Measurements from ENCODE around the gene RNF151.

Gene RNF151

DNA sequence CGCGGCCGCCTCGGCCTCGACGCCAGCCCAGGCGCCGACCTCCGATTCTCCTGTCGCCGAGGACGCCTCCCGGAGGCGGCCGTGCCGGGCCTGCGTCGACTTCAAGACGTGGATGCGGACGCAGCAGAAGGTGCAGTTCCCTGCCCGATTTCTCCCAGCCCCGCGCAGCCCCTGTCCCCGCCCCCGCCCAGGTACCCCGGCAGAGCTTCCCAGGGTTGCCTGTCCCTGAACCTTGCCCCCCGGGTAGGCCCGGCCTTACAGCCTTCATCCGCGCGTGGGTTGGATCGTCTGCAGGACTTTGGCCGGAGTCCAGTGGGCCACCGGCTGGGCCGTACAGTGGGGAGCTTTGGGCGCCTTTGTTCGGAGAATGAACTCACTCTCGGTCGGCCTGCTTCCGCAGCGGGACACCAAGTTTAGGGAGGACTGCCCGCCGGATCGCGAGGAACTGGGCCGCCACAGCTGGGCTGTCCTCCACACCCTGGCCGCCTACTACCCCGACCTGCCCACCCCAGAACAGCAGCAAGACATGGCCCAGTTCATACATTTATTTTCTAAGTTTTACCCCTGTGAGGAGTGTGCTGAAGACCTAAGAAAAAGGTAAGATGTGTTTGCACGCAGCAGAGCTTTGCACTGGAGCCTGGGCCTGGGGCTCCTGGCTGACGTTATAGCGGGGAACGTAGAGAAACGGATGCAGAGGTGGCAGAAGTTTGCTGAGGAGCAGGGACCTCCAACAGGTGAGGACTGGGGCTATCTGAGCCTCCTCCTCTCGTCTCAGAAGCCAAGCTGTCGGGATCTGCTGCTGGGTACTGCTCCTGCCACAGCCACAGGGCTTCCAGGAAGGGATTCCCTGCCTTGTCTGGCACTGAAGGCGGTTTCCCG, 17.9 kb downstream of the RNF151 start:
- Histone ChIP-seq H3K18ac (ENCODE audit: low read length) (peak overlapping the region; percentile 72), H2AK5ac (ENCODE audit: low read length) (no peak overlapping the region), H3K9ac (ENCODE audit: low read length) (peak overlapping the region; percentile 91), H3K79me1 (ENCODE audit: low read length) (peaks cover 10% of the 10 kb centered on the region), H3K4me1 (ENCODE audit: control insufficient read depth, low read depth, low read length) (peaks cover 5% of the 10 kb centered on the region), H3K56ac (ENCODE audit: low read length) (peak overlapping the region; percentile 96), H3K36me3 (ENCODE audit: control insufficient read depth, insufficient read depth, low read length) (peaks cover 3% of the 10 kb centered on the region), H3K4ac (ENCODE audit: low read depth, low read length) (peak overlapping the region; percentile 61), H2BK120ac (ENCODE audit: low read depth, low read length) (no peak overlapping the region), H2BK5ac (ENCODE audit: low read length) (no peak overlapping the region), H3K4me2 (ENCODE audit: low read length) (peak overlapping the region; percentile 43), H3K4me3 (ENCODE audit: low read length) (peak overlapping the region; percentile 78), H3K79me2 (ENCODE audit: control insufficient read depth, insufficient read depth, low read length) (peaks cover 2% of the 10 kb centered on the region), H2BK15ac (replicated peaks; ENCODE audit: low read depth) (no peak overlapping the region), H3K27me3 (ENCODE audit: insufficient read depth, low read length, poor library complexity) (peaks cover 9% of the 10 kb centered on the region), H4K5ac (ENCODE audit: low read length) (no peak overlapping the region), H3K23ac (ENCODE audit: low read length) (no peak overlapping the region), H4K8ac (ENCODE audit: low read depth, low read length) (no peak overlapping the region), H3K27ac (ENCODE audit: low read depth, low read length) (peak overlapping the region; percentile 64)
- no peak for DNase-seq
- no CpG with 5 or more reads among the region's 58 CpGs for WGBS (ENCODE audit: extremely low coverage, insufficient coverage, low lambda C conversion rate)

DNA sequence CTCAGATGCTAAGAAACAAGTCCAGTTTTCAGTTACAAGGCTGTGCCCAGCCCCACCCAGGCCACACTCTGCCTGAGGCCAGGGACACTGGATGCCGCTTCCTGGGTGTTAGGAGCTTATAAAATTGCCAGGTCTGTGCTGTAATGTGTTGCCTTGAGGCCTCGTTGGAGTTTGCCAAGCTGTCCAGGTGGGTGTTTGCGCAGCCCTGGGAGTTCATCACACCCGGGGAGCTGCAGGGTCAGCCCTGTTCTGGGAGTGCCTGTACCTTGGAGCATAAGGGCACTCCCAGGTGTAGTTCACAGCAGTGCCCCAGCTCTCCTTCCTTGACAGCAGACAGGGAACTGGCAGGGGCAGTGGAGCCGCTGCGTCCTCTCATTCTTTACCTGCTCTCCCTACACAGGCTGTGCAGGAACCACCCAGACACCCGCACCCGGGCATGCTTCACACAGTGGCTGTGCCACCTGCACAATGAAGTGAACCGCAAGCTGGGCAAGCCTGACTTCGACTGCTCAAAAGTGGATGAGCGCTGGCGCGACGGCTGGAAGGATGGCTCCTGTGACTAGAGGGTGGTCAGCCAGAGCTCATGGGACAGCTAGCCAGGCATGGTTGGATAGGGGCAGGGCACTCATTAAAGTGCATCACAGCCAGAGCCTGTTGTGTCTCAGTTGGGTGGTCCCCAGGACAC, 19.0 kb downstream of the RNF151 start:
- Histone ChIP-seq H3K79me2 (ENCODE audit: control insufficient read depth, insufficient read depth, low read length) (peaks cover 2% of the 10 kb centered on the region), H4K8ac (ENCODE audit: low read depth, low read length) (no peak overlapping the region), H3K36me3 (ENCODE audit: control insufficient read depth, insufficient read depth, low read length) (peaks cover 3% of the 10 kb centered on the region), H3K4me3 (ENCODE audit: low read length) (no peak overlapping the region), H3K4me1 (ENCODE audit: control insufficient read depth, low read depth, low read length) (peaks cover 5% of the 10 kb centered on the region), H2AK5ac (ENCODE audit: low read length) (no peak overlapping the region), H3K18ac (ENCODE audit: low read length) (no peak overlapping the region), H3K79me1 (ENCODE audit: low read length) (peaks cover 10% of the 10 kb centered on the region), H2BK120ac (ENCODE audit: low read depth, low read length) (no peak overlapping the region), H3K4me2 (ENCODE audit: low read length) (no peak overlapping the region), H3K23ac (ENCODE audit: low read length) (no peak overlapping the region), H3K27me3 (ENCODE audit: insufficient read depth, low read length, poor library complexity) (peaks cover 8% of the 10 kb centered on the region), H3K4ac (ENCODE audit: low read depth, low read length) (no peak overlapping the region), H3K56ac (ENCODE audit: low read length) (no peak overlapping the region), H3K27ac (ENCODE audit: low read depth, low read length) (no peak overlapping the region), H2BK5ac (ENCODE audit: low read length) (no peak overlapping the region), H3K9ac (ENCODE audit: low read length) (peak overlapping the region; percentile 91), H2BK15ac (replicated peaks; ENCODE audit: low read depth) (no peak overlapping the region), H4K5ac (ENCODE audit: low read length) (no peak overlapping the region)
- DNase-seq, result no peak
- WGBS (ENCODE audit: extremely low coverage, insufficient coverage, low lambda C conversion rate), result no CpG with 5 or more reads among the region's 14 CpGs

DNA sequence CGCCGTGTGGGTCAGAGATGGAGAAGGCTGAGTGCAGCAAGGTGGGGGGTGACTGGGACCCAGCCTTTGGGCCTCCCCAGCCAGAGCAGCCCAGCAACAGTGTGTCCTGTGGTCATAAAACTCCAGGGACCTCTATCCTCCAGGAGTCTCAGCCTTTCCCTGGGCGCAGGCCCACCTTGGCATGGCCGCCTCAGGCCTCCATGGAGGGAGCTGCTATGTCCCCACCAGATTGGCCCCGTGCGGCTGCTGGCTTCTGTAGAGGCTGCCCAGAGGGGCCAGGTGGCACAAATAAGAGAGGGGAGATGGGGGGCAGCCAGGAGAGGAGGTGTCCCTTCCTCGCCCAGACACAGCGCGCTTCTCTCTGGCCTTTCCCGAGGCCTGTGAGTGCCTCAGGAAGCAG, 20.5 kb downstream of the RNF151 start:
- H3K79me2 ChIP-seq (ENCODE audit: control insufficient read depth, insufficient read depth, low read length), result peaks cover 2% of the 10 kb centered on the region
- no peak overlapping the region for H2BK5ac ChIP-seq (ENCODE audit: low read length)
- H3K27ac ChIP-seq (ENCODE audit: low read depth, low read length), result no peak overlapping the region
- no peak overlapping the region for H4K5ac ChIP-seq (ENCODE audit: low read length)
- peaks cover 5% of the 10 kb centered on the region for H3K4me1 ChIP-seq (ENCODE audit: control insufficient read depth, low read depth, low read length)
- H3K18ac ChIP-seq (ENCODE audit: low read length), result no peak overlapping the region
- no peak overlapping the region for H3K4ac ChIP-seq (ENCODE audit: low read depth, low read length)
- H3K9ac ChIP-seq (ENCODE audit: low read length), result no peak overlapping the region
- no peak for DNase-seq
- H4K8ac ChIP-seq (ENCODE audit: low read depth, low read length), result no peak overlapping the region
- no peak overlapping the region for H3K4me2 ChIP-seq (ENCODE audit: low read length)
- no CpG with 5 or more reads among the region's 10 CpGs for WGBS (ENCODE audit: extremely low coverage, insufficient coverage, low lambda C conversion rate)
- H2BK15ac ChIP-seq (replicated peaks; ENCODE audit: low read depth), result no peak overlapping the region
- H3K79me1 ChIP-seq (ENCODE audit: low read length), result peaks cover 10% of the 10 kb centered on the region
- no peak overlapping the region for H2BK120ac ChIP-seq (ENCODE audit: low read depth, low read length)
- H2AK5ac ChIP-seq (ENCODE audit: low read length), result no peak overlapping the region
- no peak overlapping the region for H3K56ac ChIP-seq (ENCODE audit: low read length)
- H3K27me3 ChIP-seq (ENCODE audit: insufficient read depth, low read length, poor library complexity), result peaks cover 3% of the 10 kb centered on the region
- peaks cover 3% of the 10 kb centered on the region for H3K36me3 ChIP-seq (ENCODE audit: control insufficient read depth, insufficient read depth, low read length)
- H3K4me3 ChIP-seq (ENCODE audit: low read length), result no peak overlapping the region
- H3K23ac ChIP-seq (ENCODE audit: low read length), result no peak overlapping the region

DNA sequence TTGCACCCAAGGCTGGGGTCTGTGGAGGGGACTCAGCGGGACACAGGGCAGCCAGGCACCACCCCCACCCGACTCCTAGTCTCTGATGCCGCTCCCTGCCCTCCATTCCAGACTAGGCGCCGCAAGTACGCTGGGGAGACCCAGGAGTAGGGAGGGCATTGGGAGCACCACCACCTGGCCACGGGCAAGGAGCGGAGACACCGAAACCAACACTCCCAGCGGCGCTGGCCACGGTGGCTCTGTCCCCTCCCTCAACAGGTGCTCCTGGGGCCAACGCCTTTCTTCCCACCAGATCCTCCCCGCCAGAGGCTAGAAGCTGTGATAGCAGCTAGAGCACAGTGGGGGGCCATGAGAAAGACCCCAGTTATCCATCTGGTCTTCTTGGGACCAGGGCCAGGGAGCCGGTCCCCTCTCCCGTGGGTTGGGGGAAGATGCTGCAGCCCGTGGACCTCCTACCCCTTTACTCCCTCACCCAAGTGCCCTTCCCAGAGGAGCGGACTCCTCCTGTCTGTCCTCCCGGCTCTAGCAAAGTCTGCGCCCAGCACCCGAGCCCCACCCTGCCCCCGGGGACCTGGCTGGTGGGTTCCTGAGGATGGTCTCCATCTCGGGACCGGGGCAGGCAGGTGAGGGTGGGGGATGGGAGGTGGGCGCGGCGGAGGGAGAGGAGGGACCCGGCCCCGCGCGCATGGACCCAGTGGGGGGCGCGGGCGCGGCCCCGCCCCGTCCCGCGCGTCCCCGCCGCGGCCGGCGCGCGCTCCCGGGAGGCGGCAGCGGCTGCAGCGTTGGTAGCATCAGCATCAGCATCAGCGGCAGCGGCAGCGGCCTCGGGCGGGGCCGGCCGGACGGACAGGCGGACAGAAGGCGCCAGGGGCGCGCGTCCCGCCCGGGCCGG, 22.8 kb downstream of the RNF151 start, which contains the start of gene SYNGR3:
Gene SYNGR3, plus strand, starts transcription at position 762 of the 892 bp plus-strand sequence. CDS start 133 bp downstream, outside the sequence.
- no peak within 1 kb of the TSS for H3K23ac ChIP-seq (ENCODE audit: low read length)
- H3K27ac ChIP-seq (ENCODE audit: low read depth, low read length), result no peak within 1 kb of the TSS
- H4K8ac ChIP-seq (ENCODE audit: low read depth, low read length), result no peak within 1 kb of the TSS
- H3K9ac ChIP-seq (ENCODE audit: low read length), result peak within 1 kb of the TSS; percentile 59
- H3K79me1 ChIP-seq (ENCODE audit: low read length), result peaks cover 10% of the 10 kb centered on the region
- peak within 1 kb of the TSS; percentile 81 for H3K4me2 ChIP-seq (ENCODE audit: low read length)
- peak within 1 kb of the TSS; percentile 34 for H3K4me3 ChIP-seq (ENCODE audit: low read length)
- peaks cover 3% of the 10 kb centered on the region for H3K36me3 ChIP-seq (ENCODE audit: control insufficient read depth, insufficient read depth, low read length)
- peak; percentile 39 for DNase-seq
- H3K79me2 ChIP-seq (ENCODE audit: control insufficient read depth, insufficient read depth, low read length), result peaks cover 2% of the 10 kb centered on the region
- peaks cover 2% of the 10 kb centered on the region for H3K4me1 ChIP-seq (ENCODE audit: control insufficient read depth, low read depth, low read length)
- H2BK5ac ChIP-seq (ENCODE audit: low read length), result no peak within 1 kb of the TSS
- H4K5ac ChIP-seq (ENCODE audit: low read length), result no peak within 1 kb of the TSS
- peak within 1 kb of the TSS; percentile 83 for H3K56ac ChIP-seq (ENCODE audit: low read length)
- peaks cover 3% of the 10 kb centered on the region for H3K27me3 ChIP-seq (ENCODE audit: insufficient read depth, low read length, poor library complexity)
- no peak within 1 kb of the TSS for H3K18ac ChIP-seq (ENCODE audit: low read length)
- no CpG with 5 or more reads among the region's 67 CpGs for WGBS (ENCODE audit: extremely low coverage, insufficient coverage, low lambda C conversion rate)
- no peak within 1 kb of the TSS for H2BK15ac ChIP-seq (replicated peaks; ENCODE audit: low read depth)
- no peak within 1 kb of the TSS for H2BK120ac ChIP-seq (ENCODE audit: low read depth, low read length)
- H2AK5ac ChIP-seq (ENCODE audit: low read length), result no peak within 1 kb of the TSS
- H3K4ac ChIP-seq (ENCODE audit: low read depth, low read length), result no peak within 1 kb of the TSS

DNA sequence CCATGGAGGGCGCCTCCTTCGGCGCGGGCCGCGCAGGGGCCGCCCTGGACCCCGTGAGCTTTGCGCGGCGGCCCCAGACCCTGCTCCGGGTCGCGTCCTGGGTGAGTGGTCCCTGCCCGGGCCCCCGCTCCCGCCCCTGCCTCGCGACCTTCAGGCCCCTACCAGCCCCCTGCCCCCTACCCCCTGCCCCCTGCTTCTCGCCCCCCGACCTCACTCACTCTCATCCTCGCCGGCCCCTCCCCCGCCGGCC, 23.4 kb downstream of the RNF151 start:
- no CpG with 5 or more reads among the region's 25 CpGs for WGBS (ENCODE audit: extremely low coverage, insufficient coverage, low lambda C conversion rate)
- Histone ChIP-seq H2BK15ac (replicated peaks; ENCODE audit: low read depth) (no peak overlapping the region), H3K9ac (ENCODE audit: low read length) (peak overlapping the region; percentile 19), H3K79me1 (ENCODE audit: low read length) (peaks cover 6% of the 10 kb centered on the region), H3K56ac (ENCODE audit: low read length) (peak overlapping the region; percentile 15), H2BK5ac (ENCODE audit: low read length) (no peak overlapping the region), H3K23ac (ENCODE audit: low read length) (no peak overlapping the region), H3K4me3 (ENCODE audit: low read length) (no peak overlapping the region), H3K27ac (ENCODE audit: low read depth, low read length) (no peak overlapping the region), H3K18ac (ENCODE audit: low read length) (no peak overlapping the region), H3K4me1 (ENCODE audit: control insufficient read depth, low read depth, low read length) (peaks cover 2% of the 10 kb centered on the region), H2AK5ac (ENCODE audit: low read length) (no peak overlapping the region), H3K27me3 (ENCODE audit: insufficient read depth, low read length, poor library complexity) (peaks cover 3% of the 10 kb centered on the region), H3K79me2 (ENCODE audit: control insufficient read depth, insufficient read depth, low read length) (no peaks in the 10 kb centered on the region), H2BK120ac (ENCODE audit: low read depth, low read length) (no peak overlapping the region), H4K8ac (ENCODE audit: low read depth, low read length) (no peak overlapping the region), H3K4ac (ENCODE audit: low read depth, low read length) (no peak overlapping the region), H3K4me2 (ENCODE audit: low read length) (peak overlapping the region; percentile 54), H3K36me3 (ENCODE audit: control insufficient read depth, insufficient read depth, low read length) (peaks cover 3% of the 10 kb centered on the region), H4K5ac (ENCODE audit: low read length) (no peak overlapping the region)
- DNase-seq, result no peak
